Activated CD4-positive, alpha-beta T cell treated with anti-CD3 and anti-CD28 coated beads for 48 hours (primary cell): ENCODE measurements around the gene ANKZF1.
"Not testable (repeated sequence)": the region's sequence is repeated elsewhere in the genome, so short reads cannot be mapped to it uniquely, and the experiment has no call there.

Experiments
- DNase-seq: peaks from one replicate; pipeline ENCODE4 v3.0.0-alpha.2; 2020

Gene ANKZF1

GRCh38 chr2:219229305-219230058 lies at the start of gene ANKZF1, which contains the start of gene ATG9A:
Gene ANKZF1, plus strand, starts transcription at chr2:219229806. Its CDS starts 452 bp downstream, at chr2:219230258.
Gene ATG9A, minus strand, starts transcription at chr2:219229636. Its CDS starts 1,612 bp downstream, at chr2:219228024.
- DNase-seq: peak; percentile 99

DNA sequence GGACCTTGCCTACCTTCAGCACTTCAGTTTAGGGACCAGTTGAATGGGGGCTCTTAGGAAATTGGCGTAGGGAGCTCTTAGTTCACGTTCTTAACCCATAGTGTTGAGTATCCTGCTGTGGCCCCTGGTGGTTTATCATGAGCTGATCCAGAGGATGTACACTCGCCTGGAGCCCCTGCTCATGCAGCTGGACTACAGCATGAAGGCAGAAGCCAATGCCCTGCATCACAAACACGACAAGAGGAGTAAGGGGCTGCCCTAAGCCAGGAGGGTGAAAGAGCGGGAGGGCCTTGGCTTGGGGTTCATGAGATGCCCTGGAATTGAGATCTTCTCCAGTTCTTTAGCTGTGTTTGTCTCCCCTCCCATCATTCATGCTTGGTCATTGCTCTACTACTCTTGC lies 48.6 kb upstream of the ANKZF1 start:
- DNase-seq: no peak

GRCh38 chr2:219181531-219181930 lies 48.1 kb upstream of the ANKZF1 start:
- DNase-seq: no peak

- peak; percentile 26 for DNase-seq
Measured at GRCh38 chr2:219182331-219183150, 47.1 kb upstream of the ANKZF1 start.

DNA sequence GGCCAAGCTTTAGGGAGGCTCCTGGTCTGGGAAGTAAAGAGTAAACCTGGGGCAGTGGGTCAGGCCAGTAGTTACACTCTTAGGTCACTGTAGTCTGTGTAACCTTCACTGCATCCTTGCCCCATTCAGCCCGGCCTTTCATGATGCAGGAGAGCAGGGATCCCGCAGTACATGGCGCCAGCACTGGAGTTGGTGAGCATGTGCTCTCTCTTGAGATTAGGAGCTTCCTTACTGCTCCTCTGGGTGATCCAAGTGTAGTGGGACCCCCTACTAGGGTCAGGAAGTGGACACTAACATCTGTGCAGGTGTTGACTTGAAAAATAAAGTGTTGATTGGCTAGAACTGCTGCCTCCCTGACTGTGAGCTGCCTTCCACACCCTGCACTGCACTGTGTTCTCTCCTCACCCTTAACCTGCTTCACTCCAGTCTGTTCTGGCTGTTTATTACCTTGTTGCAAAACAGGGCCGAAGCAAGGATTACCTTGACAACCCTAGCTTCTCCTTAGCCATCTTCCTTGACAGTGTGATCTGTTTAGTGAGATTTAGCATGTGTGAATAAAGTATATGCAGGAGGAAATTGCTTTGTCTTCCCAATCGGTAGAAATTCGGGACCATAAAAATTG lies 46.3 kb upstream of the ANKZF1 start:
- DNase-seq: no peak

DNA sequence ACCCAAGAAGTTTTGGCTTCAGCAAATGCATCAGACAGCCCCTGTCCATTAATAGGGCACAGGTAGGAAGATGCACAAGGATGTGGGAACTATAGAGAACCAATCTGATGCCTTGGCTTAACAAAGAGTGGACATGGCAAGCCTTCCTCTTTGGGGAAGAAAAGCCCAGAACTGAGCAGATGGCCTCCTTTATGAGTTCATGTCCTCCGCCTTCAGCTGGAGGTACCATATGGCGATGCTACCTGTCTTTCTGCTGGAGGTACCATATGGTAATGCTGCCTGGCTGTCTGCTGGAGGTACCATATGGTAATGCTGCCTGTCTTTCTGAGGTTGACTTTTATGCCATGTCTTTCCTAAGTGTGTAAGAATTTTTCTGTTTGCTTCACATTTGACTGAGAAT lies 45.5 kb upstream of the ANKZF1 start:
- no peak for DNase-seq

GRCh38 chr2:219186754-219187456 lies 42.7 kb upstream of the ANKZF1 start:
- DNase-seq: peak; percentile 42

GRCh38 chr2:219197388-219197787 lies 32.2 kb upstream of the ANKZF1 start:
- DNase-seq: no peak

DNA sequence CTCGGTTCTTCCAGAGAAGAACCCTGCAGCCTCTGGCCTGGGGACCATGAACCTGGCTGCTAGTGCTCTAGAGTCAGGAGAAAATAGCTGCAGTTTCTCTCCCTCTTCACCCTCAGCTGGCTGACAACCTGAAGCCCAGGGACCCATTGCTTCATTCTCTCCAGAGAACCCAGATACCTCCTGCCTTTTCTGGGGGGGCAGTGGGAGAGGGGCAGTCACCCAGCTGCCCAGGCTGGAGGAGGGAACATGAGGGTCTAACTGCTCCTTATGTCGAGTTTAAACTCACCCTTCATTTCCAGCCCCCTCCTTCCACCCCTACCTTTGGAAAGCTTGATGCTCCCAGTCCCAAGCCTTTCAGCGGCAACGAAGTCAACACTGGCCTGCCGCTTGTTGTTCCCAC lies 30.6 kb upstream of the ANKZF1 start:
- no peak for DNase-seq

GRCh38 chr2:219199470-219200211 lies 30.0 kb upstream of the ANKZF1 start:
- DNase-seq: no peak

- DNase-seq: peak; percentile 26
Measured at GRCh38 chr2:219200502-219201326, 28.9 kb upstream of the ANKZF1 start.

DNA sequence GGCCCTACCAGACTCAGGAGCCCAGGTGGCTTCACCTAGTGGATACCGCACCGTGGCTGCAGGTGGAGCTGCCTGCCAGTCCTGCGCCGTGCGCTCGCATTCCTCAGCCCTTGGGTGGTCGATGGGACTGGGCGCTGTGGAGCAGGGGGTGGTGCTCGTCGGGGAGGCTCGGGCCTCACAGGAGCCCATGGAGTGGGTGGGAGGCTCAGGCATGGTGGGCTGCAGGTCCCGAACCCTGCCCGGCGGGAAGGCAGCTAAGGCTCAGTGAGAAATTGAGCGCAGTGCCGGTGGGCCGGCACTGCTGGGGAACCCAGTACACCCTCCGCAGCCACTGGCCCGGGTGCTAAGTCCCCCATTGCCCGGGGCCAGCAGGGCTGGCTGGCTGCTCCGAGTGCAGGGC lies 28.3 kb upstream of the ANKZF1 start:
- DNase-seq: not testable (repeated sequence)

DNA sequence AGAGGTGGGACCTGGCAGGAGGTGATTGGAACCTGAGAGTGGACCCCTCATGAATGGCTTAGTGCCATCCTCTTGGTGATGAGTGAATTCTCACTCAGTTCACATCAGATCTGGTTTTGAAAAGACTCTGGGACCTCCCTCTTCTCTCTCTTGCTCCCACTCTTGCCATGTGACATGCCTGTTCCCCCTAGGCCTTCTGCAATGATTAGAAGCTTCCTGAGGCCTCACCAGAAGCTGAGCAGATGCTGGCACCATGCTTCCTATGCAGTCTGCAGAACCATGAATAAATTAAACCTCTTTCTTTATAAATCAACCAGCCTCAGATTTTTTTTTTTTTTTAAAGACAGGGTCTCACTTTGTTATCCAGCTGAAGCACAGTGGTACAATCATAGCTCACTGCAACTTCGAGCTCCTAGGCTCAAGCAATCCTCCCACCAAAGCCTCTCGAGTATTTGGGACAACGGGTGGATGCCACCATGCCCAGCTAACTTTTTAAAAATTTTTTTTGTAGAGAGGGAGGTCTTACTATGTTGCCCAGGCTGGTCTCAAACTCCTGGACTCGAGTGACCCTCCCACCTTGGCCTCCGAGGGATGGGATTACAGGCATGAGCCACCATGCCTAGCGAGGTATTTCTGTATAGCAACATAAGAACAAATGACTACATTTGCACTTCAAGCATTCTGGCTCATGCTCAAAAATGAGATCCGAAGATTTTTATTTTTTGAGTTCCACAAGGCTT lies 25.0 kb upstream of the ANKZF1 start:
- DNase-seq: no peak

GRCh38 chr2:219205165-219205538 lies 24.5 kb upstream of the ANKZF1 start:
- DNase-seq: no peak

DNA sequence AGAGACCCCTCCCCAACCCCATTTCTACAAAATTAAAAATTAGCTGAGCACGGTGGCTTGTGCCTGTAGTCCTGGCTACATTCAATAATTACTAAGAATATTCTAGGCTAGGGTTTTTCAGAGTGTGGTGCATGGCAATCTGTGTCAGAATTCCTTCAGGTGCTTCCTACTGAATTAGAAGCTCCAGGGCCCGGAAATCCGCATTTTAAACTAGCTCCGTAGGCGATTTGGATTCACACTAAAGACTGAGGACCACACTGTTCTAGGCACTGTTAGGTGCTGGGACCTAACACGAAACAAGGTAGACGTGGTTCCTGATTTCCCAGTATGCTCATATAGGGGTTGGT lies 23.7 kb upstream of the ANKZF1 start:
- DNase-seq: no peak

- DNase-seq: peak; percentile 96
Measured at GRCh38 chr2:219206328-219207133, 23.1 kb upstream of the ANKZF1 start, which contains the start of gene ZFAND2B. Gene ZFAND2B, plus strand, starts transcription at chr2:219206782. Its CDS starts 206 bp downstream, at chr2:219206988.

DNA sequence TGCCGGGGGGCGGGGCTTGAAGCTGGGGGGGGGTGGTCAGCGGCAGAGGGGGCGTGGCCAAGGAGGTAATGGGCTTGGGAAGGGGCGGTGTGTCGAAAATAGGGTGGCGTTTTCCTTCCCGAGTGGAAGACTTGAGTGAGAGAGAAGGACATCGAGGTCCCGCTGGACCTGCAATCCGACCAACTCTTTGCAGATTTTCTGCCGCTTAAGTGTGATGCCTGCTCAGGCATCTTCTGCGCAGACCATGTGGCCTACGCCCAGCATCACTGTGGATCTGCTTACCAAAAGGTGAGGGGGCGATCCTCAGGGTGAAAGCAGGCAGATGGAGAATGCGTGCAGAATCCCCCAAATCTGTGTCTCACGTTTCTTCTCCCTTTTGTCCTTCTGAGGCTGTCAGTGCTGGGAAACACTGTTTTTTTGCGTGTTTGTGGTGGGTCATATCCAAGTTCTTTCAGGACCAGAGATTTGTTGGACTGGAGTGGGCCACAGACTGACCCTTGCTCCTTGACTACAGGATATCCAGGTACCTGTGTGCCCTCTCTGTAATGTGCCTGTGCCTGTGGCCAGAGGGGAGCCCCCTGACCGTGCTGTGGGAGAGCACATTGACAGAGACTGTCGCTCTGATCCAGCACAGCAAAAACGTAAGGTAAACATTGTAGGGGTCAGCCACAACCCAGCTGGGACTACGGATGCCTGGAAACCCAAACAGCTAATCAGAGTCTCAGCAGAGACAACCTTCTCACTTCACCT lies 22.3 kb upstream of the ANKZF1 start:
- DNase-seq: no peak

DNA sequence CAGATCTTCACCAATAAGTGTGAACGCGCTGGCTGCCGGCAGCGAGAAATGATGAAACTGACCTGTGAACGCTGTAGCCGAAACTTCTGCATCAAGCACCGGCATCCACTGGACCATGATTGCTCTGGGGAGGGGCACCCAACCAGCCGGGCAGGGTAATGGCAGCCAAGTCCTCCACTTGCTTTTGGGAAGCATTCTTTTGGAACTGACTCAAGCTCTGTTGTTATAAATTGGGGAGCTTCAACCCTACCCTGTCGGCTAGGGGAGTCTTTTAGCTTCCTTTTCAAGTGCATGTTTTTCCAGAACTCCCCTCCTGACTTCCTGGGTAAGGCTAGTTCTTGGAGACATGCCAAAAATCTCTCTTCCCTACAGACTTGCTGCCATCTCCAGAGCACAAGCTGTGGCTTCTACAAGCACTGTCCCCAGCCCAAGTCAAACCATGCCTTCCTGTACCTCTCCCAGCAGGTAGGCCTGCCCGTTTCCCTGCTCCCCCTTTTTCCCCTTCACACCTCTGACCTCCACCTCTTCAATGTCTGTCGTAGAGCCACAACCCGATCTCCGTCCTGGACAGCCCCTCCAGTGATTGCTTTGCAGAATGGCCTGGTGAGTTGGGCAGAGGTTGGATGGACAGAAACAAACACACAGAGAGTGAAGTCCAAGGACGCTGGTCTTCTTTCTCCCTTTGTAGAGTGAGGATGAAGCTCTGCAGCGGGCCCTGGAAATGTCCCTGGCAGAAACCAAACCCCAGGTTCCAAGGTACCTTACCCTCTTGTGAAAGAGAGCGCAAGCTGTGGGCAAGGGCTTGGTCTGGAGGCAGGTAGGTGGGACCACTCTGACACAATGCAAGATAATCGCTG lies 21.5 kb upstream of the ANKZF1 start:
- DNase-seq: no peak
